HG03108 (cell line): ENCODE results near the gene ARIH2.

Experiments
- ATAC-seq: cut with Tn5 transposase; IDR thresholded peaks from one replicate; pipeline ENCODE4 v1.9.1; 2021; ENCODE audit warnings: moderate library complexity; ENCODE audit not compliant: unreplicated experiment

Gene ARIH2

DNA sequence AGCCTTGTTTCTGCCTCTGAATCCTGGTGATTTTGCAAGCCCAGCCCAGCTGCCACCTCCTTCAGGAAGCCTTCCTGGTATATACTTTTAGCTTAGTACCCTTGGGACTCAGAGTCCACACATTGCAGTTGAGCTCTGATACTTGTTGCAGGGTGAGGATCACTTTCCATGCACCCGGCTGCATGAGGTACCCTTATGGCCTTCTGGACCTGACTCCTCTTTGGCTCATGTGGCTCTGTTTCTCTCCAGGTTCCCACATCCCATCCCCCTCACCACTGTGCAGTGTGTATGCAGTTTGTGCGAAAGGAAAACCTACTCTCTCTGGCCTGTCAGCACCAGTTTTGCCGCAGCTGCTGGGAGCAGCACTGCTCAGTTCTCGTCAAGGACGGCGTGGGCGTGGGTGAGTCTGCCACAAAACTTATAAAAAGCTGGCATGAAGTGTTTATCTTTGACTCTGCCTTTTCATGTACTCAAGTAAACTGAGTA is 48.3 kb downstream of the ARIH2 start:
- ATAC-seq = no peak

DNA sequence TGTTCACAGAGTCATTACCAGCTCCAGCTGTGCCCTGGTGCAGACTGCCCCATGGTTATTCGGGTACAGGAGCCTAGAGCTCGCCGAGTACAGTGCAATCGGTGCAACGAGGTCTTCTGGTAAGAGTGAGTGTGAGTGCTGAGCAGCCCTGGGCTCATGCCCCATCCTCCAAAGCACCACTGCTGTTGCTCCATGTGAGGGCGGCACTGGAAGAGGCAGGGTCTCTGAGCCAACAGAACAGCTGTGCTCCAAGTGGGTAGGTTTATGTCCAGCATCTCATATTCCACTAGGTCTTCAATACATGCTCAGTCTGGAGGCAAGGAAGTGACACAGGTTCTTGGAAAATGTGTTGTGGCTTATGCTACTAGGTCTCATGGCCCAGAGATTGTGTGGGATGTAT is 51.9 kb downstream of the ARIH2 start:
- ATAC-seq = no peak

DNA sequence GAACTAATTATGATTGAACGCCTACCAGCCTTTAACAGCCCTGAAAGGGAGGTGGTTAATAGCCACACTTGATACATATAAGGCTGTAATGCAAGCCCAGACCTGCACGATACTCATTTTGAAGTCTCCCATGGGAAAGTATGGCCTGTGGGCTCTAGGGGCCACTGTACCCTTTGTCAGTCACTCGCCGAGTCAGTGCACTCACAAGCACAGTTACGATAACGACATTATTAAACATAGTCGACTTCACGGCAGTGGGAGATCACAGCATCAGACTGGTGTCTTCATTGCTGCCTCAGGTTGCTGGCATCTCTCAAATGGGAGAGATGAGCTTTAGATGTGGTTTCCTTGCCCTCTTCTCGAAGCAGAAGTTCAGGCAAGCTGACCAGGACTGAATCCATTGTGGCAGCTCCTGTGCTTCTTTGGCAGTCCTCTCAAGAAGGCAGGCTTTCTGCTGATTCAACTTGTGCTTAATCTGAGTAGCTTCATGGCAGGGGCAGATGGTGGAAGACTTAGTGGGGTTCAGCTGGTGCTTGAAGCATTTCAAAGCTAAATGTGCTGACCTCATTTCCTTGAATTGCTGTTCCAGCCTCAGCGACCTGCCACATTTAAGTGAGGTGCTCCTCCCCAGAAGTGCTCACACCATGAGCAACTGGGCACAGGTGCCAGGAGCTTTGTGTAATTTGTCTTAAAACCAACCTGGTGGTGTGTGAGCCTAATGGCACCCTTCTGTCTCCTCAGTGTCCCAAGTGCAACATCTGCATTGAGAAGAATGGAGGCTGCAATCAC is 55.6 kb downstream of the ARIH2 start:
- ATAC-seq = no peak

DNA sequence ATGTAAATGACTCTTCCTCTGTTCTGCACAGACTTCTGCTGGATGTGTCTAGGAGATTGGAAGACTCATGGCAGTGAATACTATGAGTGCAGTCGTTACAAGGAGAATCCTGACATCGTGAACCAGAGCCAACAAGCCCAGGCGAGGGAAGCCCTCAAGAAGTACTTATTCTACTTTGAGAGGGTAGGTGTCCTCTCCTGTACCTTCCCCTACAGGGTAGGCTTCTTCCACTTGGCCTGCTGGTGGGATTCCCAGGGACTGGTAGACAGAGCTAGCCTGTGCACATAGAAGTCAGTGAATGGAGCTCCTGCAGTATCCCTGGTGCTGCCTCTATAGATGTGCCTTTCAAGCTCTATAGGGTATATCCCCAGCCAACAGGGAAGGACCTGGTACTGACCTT is 60.8 kb downstream of the ARIH2 start:
- ATAC-seq = no peak

DNA sequence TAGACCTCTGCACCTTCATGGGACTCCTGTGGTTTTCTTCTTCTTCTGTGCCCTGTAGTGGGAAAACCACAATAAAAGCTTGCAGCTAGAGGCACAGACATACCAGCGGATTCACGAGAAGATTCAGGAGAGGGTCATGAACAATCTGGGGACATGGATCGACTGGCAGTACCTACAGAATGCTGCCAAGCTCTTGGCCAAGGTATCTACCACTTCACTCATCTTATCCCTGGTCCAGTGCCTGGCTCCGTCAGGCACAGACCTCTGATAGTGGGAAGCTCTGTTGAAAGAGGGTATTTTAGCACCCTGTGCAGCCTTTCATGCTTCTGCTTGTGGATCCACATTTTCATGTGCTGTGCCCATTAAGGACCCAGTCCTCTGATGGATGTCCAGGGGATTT is 61.7 kb downstream of the ARIH2 start:
- no peak for ATAC-seq

DNA sequence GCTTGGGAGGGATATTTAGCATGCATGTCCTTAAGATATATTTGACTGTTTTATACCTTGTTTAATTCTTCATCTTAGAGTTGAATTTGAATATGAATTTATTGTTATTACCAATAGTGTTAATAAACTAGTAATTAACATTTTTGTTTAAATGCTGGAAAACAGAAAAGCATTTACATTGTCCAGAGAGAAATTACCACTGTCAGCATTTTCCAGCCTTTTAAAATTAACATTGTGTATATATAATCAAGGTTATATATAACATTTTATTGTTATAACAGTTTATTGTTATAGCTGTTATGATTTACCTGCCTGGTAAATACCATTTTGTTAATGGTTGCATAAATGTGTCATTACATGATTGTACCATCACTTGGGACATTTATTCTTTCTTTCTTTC is 63.4 kb downstream of the ARIH2 start:
- no peak for ATAC-seq

DNA sequence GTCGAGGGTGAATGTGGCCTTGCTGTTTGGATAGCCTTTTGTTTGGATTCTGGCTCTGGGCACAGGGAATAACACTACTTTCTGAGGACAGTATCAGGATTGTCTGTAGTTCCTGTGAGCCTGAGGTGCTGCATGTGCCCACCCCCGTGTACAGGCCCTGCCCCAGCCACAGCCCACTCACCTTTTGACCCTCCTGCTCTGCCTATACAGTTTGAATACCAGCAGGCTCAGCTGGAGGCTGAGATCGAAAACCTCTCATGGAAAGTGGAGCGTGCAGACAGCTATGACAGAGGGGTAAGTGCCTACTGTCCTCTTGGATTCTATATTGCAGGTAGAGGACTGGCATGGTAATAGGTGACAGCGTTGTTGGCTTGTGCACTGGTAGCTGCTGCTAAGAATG is 64.0 kb downstream of the ARIH2 start:
- no peak for ATAC-seq

DNA sequence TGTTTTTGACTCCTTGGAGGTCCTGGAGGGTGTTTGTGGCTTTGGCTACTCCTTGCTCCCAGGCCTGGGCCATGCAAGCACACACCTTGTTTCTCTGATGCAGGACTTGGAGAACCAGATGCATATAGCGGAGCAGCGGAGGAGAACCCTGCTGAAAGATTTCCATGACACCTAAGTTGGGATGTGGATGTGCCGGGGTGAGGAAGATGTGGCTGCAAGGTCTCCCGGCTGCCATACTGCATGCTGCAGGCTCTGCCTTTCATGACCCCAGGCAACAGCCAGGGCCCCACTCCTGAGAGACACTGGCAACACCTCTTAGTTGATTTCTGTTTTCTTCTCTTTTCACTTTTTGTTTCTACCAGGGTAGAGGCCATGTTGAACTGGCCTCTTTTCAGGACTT is 64.5 kb downstream of the ARIH2 start:
- ATAC-seq = no peak

DNA sequence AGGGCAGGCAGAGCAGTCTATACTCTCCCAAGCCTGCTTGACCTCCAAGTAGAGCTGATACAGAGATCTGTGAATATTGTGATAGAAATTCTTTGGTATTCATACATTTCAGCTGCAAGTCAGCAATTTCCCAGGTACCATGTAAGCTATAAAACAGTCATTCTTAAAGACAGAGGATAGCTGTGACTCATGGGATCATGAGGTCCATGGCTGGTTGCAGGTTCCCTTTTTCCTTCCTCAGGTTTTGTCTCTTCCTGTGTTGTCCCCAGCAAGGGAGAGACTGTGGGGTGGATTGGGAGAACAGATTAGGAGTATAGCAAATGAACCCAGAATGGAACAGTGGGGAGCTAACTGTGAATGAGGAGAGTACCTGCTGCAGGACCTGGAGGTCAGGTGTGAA is 66.0 kb downstream of the ARIH2 start:
- no peak for ATAC-seq

DNA sequence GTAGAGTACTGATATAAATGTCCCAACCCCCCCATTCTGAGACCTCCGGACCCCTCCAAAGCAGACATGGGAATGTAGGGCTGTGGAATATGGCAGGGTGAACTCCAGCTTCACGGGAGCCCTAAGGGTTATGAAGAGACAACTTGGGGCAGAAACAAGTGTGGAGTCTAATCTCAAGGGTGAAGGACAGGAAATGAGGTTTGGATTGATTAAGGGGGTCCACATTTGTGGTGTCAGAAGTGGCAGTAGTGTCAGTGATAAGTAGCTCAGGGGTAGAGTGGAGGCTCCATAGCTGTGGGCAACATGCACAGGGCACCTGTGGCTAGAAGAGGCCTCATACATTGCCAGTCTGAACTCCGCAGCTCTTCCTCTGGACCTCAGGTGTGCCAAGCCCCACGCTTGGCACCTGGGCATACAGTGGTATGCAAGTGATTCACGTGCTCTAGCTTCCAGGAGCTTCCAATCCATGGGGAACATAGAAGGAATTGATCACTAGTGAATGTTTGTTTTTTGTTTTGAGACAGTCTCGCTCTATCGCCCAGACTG is 67.3 kb downstream of the ARIH2 start:
- ATAC-seq = no peak

DNA sequence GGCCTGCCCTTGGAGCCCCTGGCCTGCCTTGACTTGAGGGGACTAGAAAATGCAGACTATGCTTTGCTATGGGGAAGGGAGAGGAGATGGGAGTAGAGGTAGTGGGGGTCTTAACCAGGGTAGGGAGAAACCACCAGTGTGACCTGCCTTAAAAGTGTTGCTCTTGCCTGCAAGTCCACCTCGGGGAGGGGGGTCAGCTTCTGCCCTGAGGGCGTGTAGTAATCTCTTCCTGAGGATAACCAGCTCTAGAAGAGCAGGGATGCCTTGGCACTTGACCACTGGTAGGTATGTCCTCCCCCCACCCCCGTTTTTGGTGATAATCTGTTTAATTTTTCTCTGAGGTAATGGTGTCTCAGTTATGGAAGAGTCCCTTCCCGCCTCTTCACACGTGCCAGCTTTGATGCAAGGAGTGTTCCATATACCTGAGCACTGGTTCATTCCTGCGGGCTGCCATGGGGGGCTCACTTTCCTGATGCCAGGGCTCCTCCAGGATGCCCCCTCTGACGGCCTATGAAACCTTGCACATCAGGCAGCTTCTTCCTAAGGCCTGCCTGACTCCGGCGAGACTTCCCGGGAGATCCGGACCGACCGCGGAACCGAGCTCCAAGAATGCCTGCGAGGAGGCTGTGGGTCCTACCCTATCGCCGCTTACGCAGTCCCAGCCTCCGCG is 70.6 kb downstream of the ARIH2 start:
- ATAC-seq = no peak

DNA sequence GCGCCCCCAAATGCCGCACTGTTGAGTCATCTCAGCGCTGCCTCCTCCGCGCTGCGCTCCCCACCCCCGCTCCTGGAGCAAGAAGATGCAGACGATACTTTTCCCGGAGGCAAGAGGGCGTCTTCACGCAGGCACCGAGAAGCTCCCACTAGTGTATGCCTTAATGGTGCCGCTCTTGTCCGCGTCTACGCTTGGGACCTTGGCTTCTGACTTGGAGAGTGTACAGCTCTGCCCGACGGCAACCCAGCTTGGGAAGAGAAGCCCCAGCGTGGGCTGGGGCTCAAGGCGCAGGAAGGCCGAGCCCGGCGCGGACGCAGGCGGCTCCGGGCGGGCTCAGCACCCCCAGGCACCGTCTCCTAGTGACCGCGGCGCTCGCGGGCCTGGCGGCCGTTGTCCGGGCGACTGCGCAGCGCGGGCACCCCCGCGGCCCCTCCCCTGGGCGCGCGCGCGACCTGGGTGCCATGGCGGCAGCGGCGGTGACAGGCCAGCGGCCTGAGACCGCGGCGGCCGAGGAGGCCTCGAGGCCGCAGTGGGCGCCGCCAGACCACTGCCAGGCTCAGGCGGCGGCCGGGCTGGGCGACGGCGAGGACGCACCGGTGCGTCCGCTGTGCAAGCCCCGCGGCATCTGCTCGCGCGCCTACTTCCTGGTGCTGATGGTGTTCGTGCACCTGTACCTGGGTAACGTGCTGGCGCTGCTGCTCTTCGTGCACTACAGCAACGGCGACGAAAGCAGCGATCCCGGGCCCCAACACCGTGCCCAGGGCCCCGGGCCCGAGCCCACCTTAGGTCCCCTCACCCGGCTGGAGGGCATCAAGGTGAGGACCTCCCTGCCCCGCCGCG is 71.4 kb downstream of the ARIH2 start, which contains the start of gene P4HTM:
TSS of gene P4HTM (plus strand) at position 446 of the 840 bp plus-strand sequence. CDS start at position 462, 16 bp downstream.
- ATAC-seq = peak; percentile 56

DNA sequence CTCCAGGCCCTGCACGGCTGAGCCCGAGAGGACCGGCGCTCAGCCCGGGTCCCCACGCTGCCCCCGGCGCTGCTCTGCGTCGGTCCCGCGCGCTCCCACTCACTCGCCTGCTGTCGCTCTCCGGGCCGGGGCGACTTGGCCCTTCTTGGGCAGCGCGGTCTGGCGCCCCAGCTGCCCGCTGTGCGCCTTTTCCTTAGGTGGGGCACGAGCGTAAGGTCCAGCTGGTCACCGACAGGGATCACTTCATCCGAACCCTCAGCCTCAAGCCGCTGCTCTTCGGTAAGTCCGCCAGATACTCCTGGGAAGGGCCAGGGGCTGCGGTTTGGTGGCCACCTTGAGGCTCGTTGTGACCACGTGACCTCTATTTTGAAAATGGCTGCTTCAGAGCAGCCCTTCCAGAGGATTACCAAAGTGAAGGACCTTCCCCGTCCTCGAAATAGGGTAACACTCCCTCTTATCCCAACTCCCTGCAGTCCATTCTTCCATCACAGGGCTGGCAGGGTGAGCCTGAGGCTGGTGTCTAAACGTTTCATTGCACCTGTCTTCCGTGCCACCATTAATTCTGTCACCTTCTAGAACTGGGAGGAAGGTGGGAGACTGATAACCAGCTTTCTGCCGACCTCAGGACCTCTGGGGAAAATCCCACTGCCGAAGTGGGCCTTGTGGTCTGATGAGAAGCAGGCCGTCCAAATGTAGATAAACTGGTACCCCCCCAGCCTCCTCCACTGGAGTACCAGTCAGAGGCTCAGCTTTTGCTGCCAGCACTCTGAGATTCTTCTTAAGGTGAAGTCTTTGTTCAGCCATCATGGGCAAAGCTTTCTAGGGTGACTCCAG is 72.2 kb downstream of the ARIH2 start:
- ATAC-seq = no peak

DNA sequence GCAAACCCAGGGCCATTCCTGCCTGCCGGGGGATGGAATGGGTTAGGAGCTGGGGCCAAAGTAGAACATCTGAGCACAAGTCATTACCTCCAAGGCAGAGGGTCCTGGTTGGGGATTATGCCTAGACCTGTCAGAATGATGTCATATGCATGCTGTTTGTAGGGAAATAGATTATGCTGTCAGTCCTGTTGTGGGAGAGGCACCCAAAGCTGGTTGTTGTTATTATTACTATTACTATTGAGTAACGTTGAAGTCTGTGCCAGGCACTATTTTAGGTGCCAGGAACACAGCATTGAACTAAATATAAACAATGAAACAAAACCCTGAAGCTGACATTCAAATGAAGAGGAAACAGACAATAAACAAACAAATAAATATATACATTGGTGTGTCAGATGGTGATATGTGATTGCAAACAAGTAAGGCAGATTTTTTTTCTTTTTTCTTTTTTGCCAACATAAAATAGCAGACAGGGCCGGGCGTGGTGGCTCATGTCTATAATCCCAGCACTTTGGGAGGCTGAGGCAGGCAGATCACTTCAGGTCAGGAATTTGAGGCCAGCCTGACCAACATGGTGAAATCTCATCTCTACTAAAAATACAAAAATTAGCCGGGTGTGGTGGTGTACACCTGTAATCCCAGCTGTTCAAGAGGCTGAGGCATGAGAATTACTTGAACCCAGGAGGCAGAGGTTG is 73.4 kb downstream of the ARIH2 start:
- no peak for ATAC-seq

DNA sequence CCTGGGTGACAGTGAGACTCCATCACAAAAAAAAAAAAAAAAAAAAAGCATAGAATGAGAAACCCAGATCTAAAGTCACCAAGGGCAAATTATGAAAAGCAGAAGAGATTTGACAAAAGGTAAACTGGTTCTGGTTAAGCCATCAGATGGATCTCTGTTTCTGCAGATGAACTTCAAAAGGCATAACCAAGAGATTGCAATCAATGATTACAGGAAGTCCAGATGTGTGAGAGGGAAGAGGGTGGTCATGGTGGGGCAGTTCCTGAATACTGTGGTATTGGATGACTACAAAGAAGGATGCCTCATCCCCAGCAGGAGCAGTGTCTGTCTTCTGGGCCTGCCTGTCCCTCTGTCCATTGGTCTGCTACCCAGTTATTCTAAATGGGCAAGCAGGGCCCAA is 75.2 kb downstream of the ARIH2 start:
- no peak for ATAC-seq

DNA sequence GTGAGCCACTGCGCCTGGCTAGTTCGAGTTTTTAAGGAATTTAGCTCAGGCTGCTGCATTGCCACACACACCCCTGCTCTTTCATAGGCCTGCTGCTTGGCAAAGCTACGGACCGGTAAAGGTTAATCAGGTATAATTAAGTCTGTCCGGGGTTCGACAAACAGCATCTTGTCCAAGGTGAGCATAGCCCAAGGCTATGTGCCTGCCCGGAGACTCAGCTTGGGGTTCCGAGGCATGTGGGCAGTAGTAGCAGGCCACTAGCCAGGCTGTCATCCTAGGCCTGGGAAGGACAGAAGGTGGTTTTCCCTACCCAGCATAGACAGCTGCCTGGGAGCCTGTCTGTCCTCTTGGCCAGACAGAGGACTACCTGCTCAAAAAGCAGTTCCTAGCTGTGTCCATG is 78.0 kb downstream of the ARIH2 start:
- ATAC-seq = no peak

DNA sequence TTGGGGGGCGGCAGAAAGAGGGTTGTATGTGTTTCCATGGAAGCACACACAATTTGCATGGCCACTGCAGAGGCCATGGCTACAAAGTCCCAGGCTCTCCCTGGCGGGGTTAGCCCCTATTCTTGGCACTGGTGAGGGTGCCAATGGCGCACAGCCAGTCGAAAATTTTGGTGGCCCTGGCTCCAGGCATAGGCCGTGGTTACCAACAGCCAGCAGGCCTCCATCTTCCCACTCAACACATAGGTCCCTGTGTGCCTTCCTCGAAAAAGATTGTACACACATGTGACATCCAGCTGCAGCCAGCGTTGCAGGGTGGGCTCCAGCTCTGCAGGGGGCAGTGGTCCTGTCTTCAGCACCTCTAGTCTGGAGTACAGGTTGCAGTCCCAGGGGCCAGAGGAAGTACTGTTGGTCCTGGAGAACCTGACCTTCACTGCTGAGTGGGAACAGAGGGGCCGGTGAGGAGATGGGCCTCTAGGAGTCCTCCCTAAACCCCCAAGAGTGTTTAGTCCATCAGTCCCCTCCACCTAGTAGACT is 78.5 kb downstream of the ARIH2 start:
- no peak for ATAC-seq

DNA sequence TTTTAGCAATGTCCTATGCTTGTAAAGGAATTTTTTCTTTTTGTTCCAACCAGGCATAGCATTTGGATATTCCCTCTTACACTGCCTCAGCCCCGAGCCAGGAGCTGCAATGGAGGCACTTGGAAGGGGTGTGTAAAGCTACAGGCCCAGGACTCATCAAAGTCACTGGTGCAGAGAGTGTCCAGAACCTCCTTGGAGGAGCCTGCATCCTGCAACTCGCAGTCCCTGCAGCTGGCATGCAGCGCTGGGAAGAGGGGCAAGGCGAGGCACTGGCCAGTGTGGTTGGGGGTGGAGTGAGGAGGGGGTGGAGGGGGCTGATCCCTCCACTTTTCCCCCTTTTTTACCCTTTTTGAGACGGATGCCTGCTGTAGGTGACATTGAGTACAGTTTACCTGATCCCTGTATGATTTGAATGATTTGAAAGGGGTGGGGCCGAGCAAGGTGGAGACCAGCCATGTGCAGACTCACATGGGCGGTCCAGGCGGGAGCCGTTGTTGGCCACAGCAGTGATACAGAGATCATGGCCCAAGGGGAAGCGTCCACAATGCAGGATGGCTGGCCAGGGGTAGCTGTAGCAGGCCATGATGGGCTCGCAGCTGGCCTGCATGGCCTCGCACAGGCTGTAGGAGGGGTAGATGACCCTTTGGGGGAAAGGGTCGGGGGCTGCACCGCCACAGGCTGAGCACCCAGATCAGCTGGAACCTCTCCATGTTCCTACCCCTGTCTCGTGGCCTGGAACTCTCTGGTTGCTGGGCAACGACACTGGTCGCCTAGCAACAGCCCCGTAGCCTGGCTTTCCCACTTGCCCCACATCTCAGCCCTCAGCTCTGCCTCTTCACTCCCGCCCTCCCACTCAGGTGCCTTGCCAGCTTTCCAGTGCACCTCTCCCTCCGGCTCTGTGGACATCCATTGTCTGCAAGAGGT is 79.3 kb downstream of the ARIH2 start:
- no peak for ATAC-seq
